HepG2 (cell line): ENCODE data around the gene CRYBA1. TPM values are rescaled to one million over a fixed set of nuclear protein-coding genes. Genes with fewer than 3 reads are reported as not detected.

Experiments used
- ATAC-seq: fragments of 200-7000 bp; cut with Tn5 transposase; 3 replicates; pipeline ENCODE4 v1.9.1; 2020; ENCODE audit warnings: mild to moderate bottlenecking, moderate library complexity
- BruUV-seq: library from RNA; stranded (reverse); fragments of 400-500 nt; replicated peaks from 2 replicates; lab custom pipeline; 2021; lab: Mats Ljungman, UMichigan
- CTCF ChIA-PET: fragments of 300-600 bp; formaldehyde crosslinking; extraction: SDS; loops from one replicate; lab custom pipeline; 2021; ENCODE audit warnings: low total read pairs, inconsistent platforms, low intra/inter-chr PET ratio; lab: Yijun Ruan, JAX
- POLR2A ChIA-PET: fragments of 350-600 bp; sonication (Branson Sonifier 250); formaldehyde crosslinking; loops from one replicate; lab custom pipeline; 2020; ENCODE audit warnings: antibody characterized with exemption, inconsistent platforms; lab: Yijun Ruan, JAX
- DNase-seq: peaks from one replicate; pipeline ENCODE4 v3.0.0-alpha.2; 2015; ENCODE audit warnings: low spot score
- FAIRE-seq: peaks from 3 replicates; lab custom pipeline; 2011; peaks lifted over from hg19 to GRCh38; lab: Jason Lieb, UNC
- H2AFZ ChIP-seq: one replicate; pipeline ENCODE4 v1.6.1; 2011; ENCODE audit warnings: low read length, inconsistent platforms
- H3K27ac ChIP-seq: fragments of 300-600 bp; 3 replicates; pipeline ENCODE4 v1.8.0; 2011; ENCODE audit warnings: mixed run types, mild to moderate bottlenecking, mixed read lengths, low read length, inconsistent platforms; ENCODE audit not compliant: insufficient read depth; ENCODE audit errors: extremely low read length
- H3K27me3 ChIP-seq, 2 experiments: fragments of 200-600 bp in 1 of 2; 2 replicates in 1 of 2; 3 replicates in 1 of 2; pipeline versions ENCODE4 v1.6.0 to v1.8.0; 2011; ENCODE audit warnings: low read length in 2 of 2, mild to moderate bottlenecking in 2 of 2, moderate library complexity in 2 of 2, inconsistent platforms in 1 of 2; ENCODE audit not compliant: insufficient read depth in 2 of 2, control insufficient read depth in 1 of 2
- H3K36me3 ChIP-seq, 2 experiments: fragments of 200-600 bp in 1 of 2; replicated peaks in 1 of 2; 2 replicates in 1 of 2; 3 replicates in 1 of 2; pipeline versions ENCODE4 v1.5.1 to v1.8.0; 2011; ENCODE audit warnings: low read length in 2 of 2, inconsistent platforms in 1 of 2; ENCODE audit not compliant: insufficient read depth in 2 of 2, control insufficient read depth in 1 of 2
- H3K4me1 ChIP-seq: 2 replicates; pipeline ENCODE4 v1.5.1; 2012; ENCODE audit warnings: low read length, inconsistent platforms; ENCODE audit not compliant: insufficient read depth
- H3K4me2 ChIP-seq: 2 replicates; pipeline ENCODE4 v1.6.0; 2011; ENCODE audit warnings: low read depth, low read length, inconsistent platforms
- H3K4me3 ChIP-seq, 3 experiments: fragments of 200-600 bp in 1 of 3; sonication (generic), shearing (Covaris generic) in 1 of 3; replicated peaks in 1 of 3; 2 replicates each; pipeline ENCODE4 v1.5.1; 2011 to 2016; ENCODE audit warnings: low read length in 3 of 3, inconsistent platforms in 2 of 3, low read depth in 2 of 3, mild to moderate bottlenecking in 2 of 3, control low read depth in 1 of 3, mixed read lengths in 1 of 3; ENCODE audit not compliant: insufficient read depth in 1 of 3
- H3K79me2 ChIP-seq: one replicate; pipeline ENCODE4 v1.6.1; 2011; ENCODE audit warnings: low read length, inconsistent platforms; ENCODE audit not compliant: insufficient read depth
- H3K9ac ChIP-seq: 2 replicates; pipeline ENCODE4 v1.6.0; 2011; ENCODE audit warnings: mild to moderate bottlenecking, low read depth, low read length, inconsistent platforms; ENCODE audit not compliant: insufficient read depth
- H3K9me3 ChIP-seq: 2 replicates; pipeline ENCODE4 v1.5.1; 2012; ENCODE audit warnings: mild to moderate bottlenecking, low read length
- H4K20me1 ChIP-seq: 2 replicates; pipeline ENCODE4 v1.6.0; 2011; ENCODE audit warnings: inconsistent platforms, mild to moderate bottlenecking, low read length, moderate library complexity; ENCODE audit not compliant: insufficient read depth
- ZNF768 ChIP-seq: sonication (generic); formaldehyde crosslinking; IDR thresholded peaks from 2 replicates; pipeline ENCODE4 v1.4.0; 2020; ENCODE audit warnings: missing genetic modification reagents
- WGBS: methylation state at CpG from one replicate; pipeline ENCODE4 v1.1.6; 2017; ENCODE audit warnings: low lambda C conversion rate; 5-methylcytosine and 5-hydroxymethylcytosine counted together
- in situ Hi-C: cut with HindIII; loops from 2 replicates; pipeline ENCODE4 v1.10.0; 2017; ENCODE audit warnings: low pct_unique_long_range_greater_than_20kb; ENCODE audit not compliant: extremely low pct_ligation_motif_present
- intact Hi-C: fragments of 100-400 bp; cut with micrococcal nuclease; formaldehyde crosslinking; loops from one replicate; pipeline ENCODE4 v1.10.0; 2022; ENCODE audit not compliant: unreplicated experiment
- polyA plus RNA-seq, 8 experiments: library from polyadenylated mRNA; depleted of rRNA in 3 of 8; stranded (reverse) in 7 of 8; unstranded in 1 of 8; fragments of >200 nt; fragmentation: Illumina TruSeq in 4 of 8; extraction: Trizol in 4 of 8; gene quantifications; 2 replicates each; pipeline versions ENCODE4 v1.2.1 to v1.2.3, GENCODE V29; 2011 to 2016; ENCODE audit warnings: low read depth in 4 of 8, missing spikeins in 1 of 8, mixed read lengths in 1 of 8; ENCODE audit not compliant: insufficient read depth in 1 of 8
- total RNA-seq, 5 experiments: library from RNA; depleted of rRNA; stranded (reverse); fragments of >200 nt; fragmentation: Illumina TruSeq; extraction: Trizol; gene quantifications; 2 replicates each; pipeline ENCODE4 v1.2.3, GENCODE V29; 2016; ENCODE audit warnings: low read depth in 1 of 5
- TF ChIP-seq, protein P1 (sequence below): sonication (generic); formaldehyde crosslinking; IDR thresholded peaks from 2 replicates; pipeline ENCODE4 v1.4.0; 2020; ENCODE audit warnings: missing genetic modification reagents

Gene CRYBA1
- total and polyA plus RNA-seq, 2 of the 13 experiments (the other 11 are each of a cell fraction or from before 2014, with no cell fraction given): not detected

DNA sequence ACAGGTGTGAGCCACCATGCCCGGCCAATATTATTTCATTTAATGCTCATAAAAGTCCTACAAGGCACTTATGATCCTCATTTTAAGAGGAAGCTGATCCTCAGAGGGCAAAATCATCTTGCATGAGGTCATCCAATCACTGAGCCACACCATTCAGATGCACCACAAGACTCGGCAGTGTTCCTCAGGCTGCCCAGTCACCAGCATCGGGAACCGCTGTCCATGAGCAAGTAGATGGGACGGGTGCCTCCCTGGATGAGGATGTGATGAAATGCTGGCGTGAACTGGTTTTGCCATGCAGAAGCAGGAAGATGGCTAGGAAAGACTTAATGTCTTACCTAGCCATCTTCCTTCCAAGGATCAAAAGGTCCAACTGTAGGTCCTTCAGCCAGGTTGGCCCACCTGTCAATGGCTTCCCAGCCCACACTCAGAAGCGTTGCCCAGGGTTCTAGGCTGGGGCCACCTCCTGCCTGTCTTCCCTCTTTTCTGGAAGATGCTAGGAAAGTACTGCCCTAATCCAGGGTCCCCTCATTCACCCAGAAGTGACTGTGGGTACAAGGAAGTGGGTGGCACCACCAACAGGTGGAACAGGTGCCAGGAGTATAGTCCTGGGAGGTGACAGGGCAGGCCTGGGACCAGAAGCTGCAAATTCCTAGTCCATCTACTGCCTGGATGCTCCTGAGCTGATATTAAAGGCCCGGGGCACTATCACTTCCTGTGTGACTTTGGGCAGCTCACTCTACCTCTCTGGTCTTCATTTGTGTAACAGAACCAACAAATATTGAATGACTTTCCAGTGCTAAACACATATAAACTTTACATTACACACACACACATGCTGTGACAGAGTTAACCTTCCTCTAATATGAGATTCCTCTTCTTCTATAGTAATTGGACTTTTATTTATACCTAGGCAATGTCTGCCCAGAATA lies 32.2 kb upstream of the CRYBA1 start:
- WGBS: 29% methylated on average over 4 of the region's 8 CpGs
- peaks cover 16% of the 10 kb centered on the region for H3K4me1 ChIP-seq
- H3K36me3 ChIP-seq: no peaks in the 10 kb centered on the region
- in situ Hi-C loops: loop anchor here (5.0 kb wide), 1 partner anchor 67 kb away; no protein-coding TSS in a partner anchor
- H3K27me3 ChIP-seq: peaks cover 1 to 8% of the 10 kb centered on the region in 2 experiments; a peak in 3 of 5 replicates
- ChIA-PET POLR2A (no interaction called here), CTCF (no interaction called here)
- no peaks in the 10 kb centered on the region for H3K9me3 ChIP-seq
- H3K9ac ChIP-seq: no peak overlapping the region
- TF ChIP-seq, protein P1, sequence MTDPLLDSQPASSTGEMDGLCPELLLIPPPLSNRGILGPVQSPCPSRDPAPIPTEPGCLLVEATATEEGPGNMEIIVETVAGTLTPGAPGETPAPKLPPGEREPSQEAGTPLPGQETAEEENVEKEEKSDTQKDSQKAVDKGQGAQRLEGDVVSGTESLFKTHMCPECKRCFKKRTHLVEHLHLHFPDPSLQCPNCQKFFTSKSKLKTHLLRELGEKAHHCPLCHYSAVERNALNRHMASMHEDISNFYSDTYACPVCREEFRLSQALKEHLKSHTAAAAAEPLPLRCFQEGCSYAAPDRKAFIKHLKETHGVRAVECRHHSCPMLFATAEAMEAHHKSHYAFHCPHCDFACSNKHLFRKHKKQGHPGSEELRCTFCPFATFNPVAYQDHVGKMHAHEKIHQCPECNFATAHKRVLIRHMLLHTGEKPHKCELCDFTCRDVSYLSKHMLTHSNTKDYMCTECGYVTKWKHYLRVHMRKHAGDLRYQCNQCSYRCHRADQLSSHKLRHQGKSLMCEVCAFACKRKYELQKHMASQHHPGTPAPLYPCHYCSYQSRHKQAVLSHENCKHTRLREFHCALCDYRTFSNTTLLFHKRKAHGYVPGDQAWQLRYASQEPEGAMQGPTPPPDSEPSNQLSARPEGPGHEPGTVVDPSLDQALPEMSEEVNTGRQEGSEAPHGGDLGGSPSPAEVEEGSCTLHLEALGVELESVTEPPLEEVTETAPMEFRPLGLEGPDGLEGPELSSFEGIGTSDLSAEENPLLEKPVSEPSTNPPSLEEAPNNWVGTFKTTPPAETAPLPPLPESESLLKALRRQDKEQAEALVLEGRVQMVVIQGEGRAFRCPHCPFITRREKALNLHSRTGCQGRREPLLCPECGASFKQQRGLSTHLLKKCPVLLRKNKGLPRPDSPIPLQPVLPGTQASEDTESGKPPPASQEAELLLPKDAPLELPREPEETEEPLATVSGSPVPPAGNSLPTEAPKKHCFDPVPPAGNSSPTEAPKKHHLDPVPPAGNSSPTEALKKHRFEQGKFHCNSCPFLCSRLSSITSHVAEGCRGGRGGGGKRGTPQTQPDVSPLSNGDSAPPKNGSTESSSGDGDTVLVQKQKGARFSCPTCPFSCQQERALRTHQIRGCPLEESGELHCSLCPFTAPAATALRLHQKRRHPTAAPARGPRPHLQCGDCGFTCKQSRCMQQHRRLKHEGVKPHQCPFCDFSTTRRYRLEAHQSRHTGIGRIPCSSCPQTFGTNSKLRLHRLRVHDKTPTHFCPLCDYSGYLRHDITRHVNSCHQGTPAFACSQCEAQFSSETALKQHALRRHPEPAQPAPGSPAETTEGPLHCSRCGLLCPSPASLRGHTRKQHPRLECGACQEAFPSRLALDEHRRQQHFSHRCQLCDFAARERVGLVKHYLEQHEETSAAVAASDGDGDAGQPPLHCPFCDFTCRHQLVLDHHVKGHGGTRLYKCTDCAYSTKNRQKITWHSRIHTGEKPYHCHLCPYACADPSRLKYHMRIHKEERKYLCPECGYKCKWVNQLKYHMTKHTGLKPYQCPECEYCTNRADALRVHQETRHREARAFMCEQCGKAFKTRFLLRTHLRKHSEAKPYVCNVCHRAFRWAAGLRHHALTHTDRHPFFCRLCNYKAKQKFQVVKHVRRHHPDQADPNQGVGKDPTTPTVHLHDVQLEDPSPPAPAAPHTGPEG (CRISPR knock-in tag): no peak
- peak; percentile 48 for TF ChIP-seq ZNF768 (CRISPR knock-in tag)
- no peak overlapping the region for H3K27ac ChIP-seq
- H3K4me2 ChIP-seq: no peak overlapping the region
- DNase-seq: no peak
- H3K4me3 ChIP-seq: no peak overlapping the region
- no peak overlapping the region for H2AFZ ChIP-seq
- intact Hi-C loops: no loop called here
- no peak for ATAC-seq
- no TSS peak for BruUV-seq
- H4K20me1 ChIP-seq: no peaks in the 10 kb centered on the region
- no peak for FAIRE-seq
- H3K79me2 ChIP-seq: no peaks in the 10 kb centered on the region
